HG03558 (cell line): ENCODE results near the gene NGB.

Source experiments
- ATAC-seq: cut with Tn5 transposase; IDR thresholded peaks from one replicate; pipeline ENCODE4 v1.9.1; 2021; ENCODE audit warnings: moderate number of reproducible peaks; ENCODE audit not compliant: unreplicated experiment; ENCODE audit errors: extremely low read depth

Gene NGB

DNA sequence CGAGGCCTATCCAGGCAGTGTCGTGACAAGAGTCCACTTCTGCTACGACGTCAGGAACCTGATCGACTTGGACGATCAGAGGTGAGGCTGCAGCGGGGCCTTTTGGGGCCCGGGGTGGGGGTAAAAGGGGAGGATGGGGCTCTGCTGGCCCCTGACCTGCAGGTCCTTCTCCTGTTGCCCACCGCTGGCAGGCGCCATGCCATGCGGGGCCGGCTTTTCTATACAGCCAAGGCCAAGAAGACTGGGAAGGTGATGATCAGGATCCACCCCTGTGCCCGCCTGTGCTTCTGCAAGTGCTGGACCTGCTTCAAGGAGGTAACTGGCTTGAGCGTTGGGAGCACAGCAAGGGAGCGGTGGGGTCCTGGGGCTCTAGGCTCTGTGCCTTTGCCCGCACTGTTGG is 31.6 kb downstream of the NGB start:
- ATAC-seq = no peak

DNA sequence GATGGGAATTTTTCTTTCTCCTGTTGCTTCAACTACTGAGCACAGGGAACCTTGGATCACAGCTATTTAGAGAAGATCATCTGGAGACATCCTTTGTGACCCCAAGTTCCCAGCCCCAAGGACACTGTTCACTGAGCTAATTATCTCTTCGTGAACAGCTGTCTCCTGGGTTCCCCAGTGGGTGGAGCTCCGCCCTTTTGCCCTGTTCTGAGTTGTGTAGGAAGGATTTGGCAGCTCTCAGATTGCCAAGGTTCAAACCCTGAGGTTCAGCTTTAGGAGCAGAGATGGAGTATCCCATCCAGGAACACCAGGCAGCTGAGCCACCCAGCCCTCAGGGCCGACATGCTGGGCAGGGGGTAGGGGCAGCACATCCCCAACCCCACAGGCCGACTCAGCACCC is 32.0 kb downstream of the NGB start:
- ATAC-seq = no peak

DNA sequence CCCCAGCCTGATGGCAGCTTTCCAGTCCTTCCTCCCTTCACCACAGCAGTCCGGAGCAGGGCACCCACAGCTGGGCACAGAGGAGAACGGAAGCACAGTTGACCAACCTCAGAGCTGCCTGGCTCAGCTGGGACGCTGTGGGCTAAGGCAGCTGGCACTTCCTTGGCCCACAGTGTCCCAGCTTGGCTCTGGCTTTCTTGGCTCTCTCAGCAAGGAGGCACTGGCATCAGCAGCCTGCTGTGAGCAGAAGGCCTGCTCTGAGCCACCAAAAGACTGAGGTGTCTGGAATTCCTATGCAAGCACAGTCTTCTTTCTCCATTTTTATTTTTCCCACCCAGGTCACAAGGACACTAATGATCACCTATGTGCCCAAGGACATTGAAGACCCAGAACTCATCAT is 32.6 kb downstream of the NGB start:
- ATAC-seq = no peak

DNA sequence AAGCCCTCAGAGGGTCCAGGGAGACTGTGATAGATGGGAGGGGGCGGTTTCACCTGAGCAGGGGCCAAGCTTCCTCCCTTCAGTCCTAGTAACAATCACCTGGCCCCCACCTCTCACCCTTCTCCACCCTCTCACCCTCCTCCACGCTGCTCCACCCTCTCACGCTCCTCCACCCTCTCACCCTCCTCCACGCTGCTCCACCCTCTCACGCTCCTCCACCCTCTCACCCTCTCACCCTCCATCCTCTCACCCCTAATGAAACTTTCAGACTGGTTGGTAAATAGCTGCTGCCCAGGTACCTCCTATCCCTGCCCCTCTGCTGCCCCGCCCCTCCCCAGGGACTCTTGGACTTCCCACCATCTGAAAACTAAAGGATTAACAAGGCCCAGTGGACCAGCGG is 34.2 kb downstream of the NGB start:
- no peak for ATAC-seq

DNA sequence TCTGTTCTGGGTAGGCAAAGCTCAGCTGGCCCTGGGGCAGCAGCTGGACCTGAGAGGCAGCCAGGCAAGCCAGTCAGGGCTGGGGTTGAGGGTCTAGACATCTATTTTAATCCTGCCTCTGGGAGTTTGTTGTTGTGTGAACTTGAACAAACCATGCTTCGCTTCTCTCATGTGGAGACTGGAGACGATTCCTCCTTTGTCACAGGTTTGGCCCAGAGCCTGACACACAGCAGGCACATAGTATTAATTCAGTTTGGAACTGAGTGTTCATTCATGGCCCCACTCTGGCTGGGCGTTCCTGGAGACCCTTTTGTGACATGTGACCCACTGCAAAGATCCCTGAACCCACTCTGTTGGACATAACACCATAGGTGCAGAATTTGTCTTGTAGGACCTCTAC is 39.3 kb downstream of the NGB start:
- no peak for ATAC-seq

DNA sequence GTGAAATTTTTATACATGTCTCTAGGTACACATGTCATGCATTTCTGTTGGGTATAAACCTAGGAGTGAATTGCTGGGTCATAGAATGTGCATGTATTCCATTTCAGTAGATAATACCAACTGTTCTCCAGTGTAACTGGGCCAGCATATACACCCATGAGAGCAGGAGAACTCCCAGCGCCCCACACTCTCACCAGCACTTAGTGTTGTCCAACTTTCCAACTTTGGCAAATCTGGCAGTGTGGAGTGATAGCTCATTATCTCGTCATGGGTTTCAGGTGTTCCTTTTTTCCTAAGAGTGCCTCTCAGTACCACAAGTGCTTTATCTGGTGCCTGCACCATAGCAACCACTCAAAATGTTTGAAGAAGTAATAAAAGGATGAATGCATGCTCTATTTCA is 40.1 kb downstream of the NGB start:
- no peak for ATAC-seq

DNA sequence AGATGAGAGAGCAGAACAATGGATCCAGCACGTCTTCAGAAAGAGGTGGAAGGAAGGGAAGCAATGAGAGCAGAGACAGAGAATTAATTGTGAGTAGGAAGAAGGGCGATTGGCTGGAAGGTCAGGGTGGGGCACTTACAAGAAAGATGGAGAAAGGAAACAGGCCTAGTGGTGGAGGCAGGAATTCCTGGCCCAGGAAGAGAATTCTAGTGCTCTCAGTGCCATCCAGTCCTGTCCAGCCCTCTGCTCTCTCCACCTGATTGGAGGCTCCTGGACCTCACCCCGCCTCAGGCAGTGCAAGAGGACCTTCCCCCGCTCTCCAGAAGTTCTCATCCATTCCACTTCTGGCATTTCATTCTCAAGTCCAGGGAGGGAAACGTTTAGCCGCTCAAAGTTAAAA is 43.0 kb downstream of the NGB start:
- ATAC-seq = no peak

DNA sequence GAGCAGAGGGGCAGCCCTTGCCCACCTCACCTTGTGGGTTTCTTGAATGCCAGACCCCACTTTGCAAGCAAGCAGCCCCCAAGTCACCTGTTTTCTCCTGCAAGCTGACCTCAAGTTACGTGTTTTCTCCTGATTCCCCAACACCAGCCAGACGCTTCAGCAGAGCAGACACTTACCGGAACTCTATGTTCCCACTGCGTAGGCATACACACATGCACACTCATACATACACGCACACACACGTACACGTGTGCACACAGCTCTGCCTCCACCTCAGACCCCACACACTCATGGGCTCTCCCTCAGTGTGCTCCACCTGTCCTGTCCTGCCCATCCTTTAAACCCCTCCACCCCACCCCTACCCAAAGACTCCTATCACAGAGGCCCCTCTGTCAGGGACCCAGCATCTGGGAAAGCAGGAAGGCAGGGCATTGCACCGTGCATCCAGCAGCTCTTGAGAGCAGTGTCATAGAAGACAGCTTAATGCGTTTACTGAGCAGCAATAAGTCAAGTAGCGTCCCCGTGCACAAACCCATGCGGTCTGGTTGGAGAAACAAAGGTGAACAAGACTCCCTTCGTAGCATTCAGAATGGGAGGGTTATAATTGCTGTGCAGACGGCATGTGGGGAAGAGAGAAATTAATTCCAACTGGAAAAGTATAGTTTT is 45.0 kb downstream of the NGB start:
- ATAC-seq = no peak

DNA sequence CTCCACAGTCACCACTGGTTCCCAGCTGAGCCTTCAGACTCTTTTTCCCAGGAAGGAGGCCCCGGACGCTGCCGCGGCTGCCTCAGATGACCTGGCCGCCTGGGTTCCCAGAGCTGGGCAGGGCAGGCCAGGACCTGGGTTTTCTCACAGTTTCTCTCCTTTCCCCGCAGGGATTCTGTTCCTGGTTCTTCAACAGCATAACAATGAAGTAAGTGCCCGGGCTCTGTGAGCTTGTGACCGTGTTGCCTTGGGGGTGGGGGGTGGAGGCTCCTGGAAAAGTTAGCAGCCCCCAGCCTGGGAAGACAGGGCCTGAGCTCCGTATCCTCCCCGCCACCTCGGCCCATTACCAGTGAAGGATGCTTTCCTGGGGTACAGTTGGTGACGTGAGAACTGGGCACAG is 45.8 kb downstream of the NGB start:
- ATAC-seq = no peak

DNA sequence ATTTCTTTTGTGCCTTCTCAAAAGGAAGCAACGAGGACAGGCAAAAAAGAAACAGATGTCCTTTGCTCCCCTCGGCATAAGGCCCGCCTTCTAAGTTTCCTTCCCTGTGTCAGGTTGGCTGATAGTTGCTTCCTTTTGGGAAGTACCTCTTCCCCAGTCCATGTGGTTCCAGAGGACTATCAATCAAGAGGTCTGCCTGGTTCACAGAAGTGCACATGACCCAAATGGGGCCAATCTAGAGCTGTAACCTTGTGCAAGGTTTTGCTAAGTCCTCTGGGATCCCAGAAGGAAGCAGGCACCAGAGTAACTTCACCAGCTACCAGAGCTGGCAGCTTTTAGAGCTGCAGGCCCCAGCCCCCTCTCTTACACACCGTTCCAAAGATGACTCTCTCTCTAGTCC is 46.8 kb downstream of the NGB start:
- ATAC-seq = no peak

DNA sequence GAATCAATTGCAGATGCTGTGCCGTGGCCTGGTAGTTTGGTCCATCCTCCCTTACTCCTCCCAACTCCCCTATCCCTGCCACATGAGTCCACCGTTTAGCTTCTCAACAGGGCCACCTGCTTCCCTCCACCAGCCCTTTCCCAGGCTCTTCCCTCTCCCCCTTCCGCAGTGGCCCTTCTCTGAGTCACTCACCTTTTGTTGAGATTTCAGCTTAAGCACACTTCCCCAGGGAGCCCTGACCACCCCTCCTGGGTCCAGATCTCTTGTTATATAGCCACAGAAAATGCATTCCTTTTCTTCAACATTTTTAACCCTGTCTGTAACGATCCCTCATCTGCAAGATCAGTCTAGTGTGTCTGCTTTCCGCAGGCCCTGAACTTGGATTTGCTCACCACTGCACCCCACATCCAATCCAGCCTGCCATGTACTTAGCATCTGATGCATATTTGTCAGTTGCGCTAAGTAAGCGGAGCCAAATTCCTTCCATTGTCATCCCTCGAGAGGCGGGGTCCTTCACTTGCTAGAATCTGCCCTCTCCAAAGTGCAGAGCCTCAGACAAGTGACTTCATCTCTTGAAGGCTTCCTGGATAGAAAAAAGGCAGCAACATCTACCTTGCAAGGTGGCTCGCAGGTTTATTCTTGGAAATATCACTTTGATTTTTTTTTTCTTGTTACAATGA is 48.3 kb downstream of the NGB start:
- ATAC-seq = no peak

DNA sequence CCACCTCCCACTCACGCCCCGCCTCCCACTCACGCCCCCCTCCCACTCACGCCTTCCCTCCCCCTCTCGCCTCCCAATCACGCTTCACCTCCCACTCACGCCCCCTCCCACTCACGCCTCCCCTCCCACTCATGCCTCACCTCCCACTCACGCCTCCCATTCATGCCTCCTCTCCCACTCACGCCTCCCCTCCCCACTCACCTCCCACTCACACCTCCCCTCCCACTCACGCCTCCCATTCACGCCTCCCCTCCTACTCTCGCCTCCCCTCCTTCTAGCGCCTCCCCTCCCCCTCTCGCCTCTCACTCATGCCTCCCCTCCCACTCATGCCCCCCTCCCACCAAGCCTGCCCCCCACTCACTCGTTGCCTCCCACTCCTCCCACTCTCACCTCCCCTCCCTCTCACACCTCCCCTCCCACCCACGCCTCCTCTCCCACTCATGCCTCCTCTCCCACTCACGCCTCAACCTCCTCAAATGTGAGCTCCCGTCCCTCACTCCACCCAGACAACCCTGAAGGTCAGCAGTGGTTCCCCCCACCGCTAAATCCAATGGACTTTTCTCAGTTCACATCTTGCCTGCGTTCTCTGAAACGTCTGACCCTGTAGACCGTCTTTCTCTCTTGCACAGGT is 49.6 kb downstream of the NGB start:
- ATAC-seq = no peak

DNA sequence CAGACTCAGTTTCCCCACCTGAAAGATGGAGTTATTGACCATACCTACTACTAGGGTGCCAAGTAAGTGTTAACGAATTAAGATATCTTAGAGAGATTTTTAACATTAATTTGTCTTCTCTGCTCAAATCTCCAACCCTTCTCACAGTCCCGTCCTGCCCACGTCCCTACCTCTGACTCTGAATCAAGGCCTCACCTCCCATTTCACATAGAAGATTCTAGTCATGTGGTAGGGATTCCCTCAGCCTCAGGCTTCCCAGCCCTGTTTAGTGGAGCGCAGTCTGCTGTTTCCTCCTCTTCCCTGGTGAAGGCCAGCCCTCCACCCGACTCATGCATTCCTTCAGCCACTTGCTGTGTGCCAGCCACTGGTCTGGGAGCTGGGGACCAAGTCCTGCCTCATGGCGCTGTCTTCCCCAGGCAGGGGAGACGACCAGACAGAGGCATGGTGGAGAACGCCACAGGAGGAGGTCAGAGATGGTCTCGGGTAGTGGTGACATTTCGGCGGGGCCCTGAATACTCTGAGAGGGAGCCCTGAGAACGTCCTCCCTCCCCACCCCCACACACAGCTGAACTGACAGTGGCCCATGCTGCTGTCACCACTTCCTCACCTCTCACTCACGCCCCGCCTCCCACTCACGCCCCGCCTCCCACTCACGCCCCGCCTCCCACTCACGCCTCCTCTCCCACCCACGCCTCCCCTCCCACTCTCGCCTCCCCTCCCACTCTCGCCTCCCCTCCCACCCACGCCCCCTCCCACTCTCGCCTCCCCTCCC is 50.6 kb downstream of the NGB start:
- no peak for ATAC-seq

DNA sequence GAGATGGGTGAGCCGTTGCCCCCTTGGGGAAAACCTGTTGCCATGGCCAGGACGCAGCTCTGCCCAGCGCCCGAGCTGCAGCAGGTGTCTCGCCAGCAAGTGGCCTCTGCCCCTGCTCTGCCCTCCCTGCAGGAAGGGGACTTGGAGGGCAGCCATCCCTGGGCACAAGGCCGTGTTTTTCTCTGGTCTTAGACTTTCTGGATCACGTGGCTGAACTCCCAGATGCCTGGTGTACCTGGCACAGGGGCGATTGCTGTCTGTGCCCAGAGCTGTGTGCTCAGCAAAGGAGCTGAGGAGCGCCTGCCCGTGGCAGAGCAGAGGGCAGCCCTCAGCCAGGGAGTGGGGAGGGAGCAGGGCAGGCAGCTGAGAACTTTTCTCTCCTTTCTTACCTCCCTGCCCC is 51.4 kb downstream of the NGB start:
- ATAC-seq = no peak

DNA sequence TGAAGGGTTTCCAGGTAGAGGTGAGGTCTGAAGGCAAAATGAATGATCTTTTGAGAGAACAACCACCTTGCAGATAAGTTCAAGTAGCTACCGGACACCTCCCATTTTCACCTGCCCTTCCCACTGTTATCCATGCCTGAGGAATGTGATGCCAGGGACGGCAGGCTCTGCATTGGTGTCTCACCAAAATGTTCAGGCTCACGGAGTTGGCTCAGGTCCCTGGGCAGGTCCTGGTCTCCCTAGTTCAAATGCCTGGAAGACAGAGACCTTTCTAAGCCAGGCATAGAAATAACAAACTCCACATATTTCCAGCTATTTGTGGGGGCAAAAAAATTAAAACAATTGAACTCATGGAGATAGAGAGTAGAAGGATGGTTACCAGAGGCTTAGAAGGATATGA is 53.5 kb downstream of the NGB start:
- no peak for ATAC-seq
